Jurkat, Clone E6-1 (cell line): ENCODE results near the gene OPCML.

Experiments used
- DNase-seq: peaks from one replicate; pipeline ENCODE4 v3.0.0-alpha.2; 2011; ENCODE audit warnings: low read depth, low spot score
- H3K4me3 ChIP-seq: 2 replicates; pipeline ENCODE4 v1.5.1; 2011; ENCODE audit warnings: mild to moderate bottlenecking, low read length, control low read depth, moderate library complexity

The OPCML gene

GRCh38 chr11:132463295-132464002 is 1068.9 kb downstream of the OPCML start:
- H3K4me3 ChIP-seq, result no peak overlapping the region
- DNase-seq, result no peak

GRCh38 chr11:132459736-132460135 is 1072.6 kb downstream of the OPCML start:
- DNase-seq, result no peak
- no peak overlapping the region for H3K4me3 ChIP-seq

GRCh38 chr11:132457445-132457844 is 1074.9 kb downstream of the OPCML start:
- no peak for DNase-seq

GRCh38 chr11:132456751-132457328 is 1075.5 kb downstream of the OPCML start:
- no peak for DNase-seq
- H3K4me3 ChIP-seq, result no peak overlapping the region

More at GRCh38 chr11:132457445-132457844, 1074.9 kb downstream of the OPCML start:
- no peak overlapping the region for H3K4me3 ChIP-seq

GRCh38 chr11:132455044-132455443 is 1077.3 kb downstream of the OPCML start:
- no peak overlapping the region for H3K4me3 ChIP-seq
- DNase-seq, result no peak

GRCh38 chr11:132453406-132453805 is 1078.9 kb downstream of the OPCML start:
- DNase-seq, result no peak
- no peak overlapping the region for H3K4me3 ChIP-seq

- DNase-seq, result no peak
- H3K4me3 ChIP-seq, result no peak overlapping the region
Observed at GRCh38 chr11:132452616-132453015, 1079.7 kb downstream of the OPCML start.

- H3K4me3 ChIP-seq, result no peak overlapping the region
- no peak for DNase-seq
Observed at GRCh38 chr11:132451942-132452601, 1080.2 kb downstream of the OPCML start.

- no peak for DNase-seq
Observed at GRCh38 chr11:132450631-132451030, 1081.7 kb downstream of the OPCML start.

GRCh38 chr11:132448334-132448995 is 1083.8 kb downstream of the OPCML start:
- DNase-seq, result no peak

More at GRCh38 chr11:132450631-132451030, 1081.7 kb downstream of the OPCML start:
- H3K4me3 ChIP-seq, result no peak overlapping the region

GRCh38 chr11:132447761-132448160 is 1084.5 kb downstream of the OPCML start:
- DNase-seq, result no peak

More at GRCh38 chr11:132448334-132448995, 1083.8 kb downstream of the OPCML start:
- H3K4me3 ChIP-seq, result no peak overlapping the region

GRCh38 chr11:132445859-132446291 is 1086.4 kb downstream of the OPCML start:
- DNase-seq, result no peak
- no peak overlapping the region for H3K4me3 ChIP-seq

More at GRCh38 chr11:132447761-132448160, 1084.5 kb downstream of the OPCML start:
- H3K4me3 ChIP-seq, result no peak overlapping the region

- DNase-seq, result no peak
- H3K4me3 ChIP-seq, result no peak overlapping the region
Observed at GRCh38 chr11:132444911-132445310, 1087.4 kb downstream of the OPCML start.

GRCh38 chr11:132439711-132440255 is 1092.5 kb downstream of the OPCML start:
- H3K4me3 ChIP-seq, result no peak overlapping the region
- no peak for DNase-seq

- no peak overlapping the region for H3K4me3 ChIP-seq
- no peak for DNase-seq
Observed at GRCh38 chr11:132438418-132438817, 1093.9 kb downstream of the OPCML start.

GRCh38 chr11:132430429-132431062 is 1101.8 kb downstream of the OPCML start:
- no peak overlapping the region for H3K4me3 ChIP-seq
- DNase-seq, result no peak

GRCh38 chr11:132429685-132430084 is 1102.6 kb downstream of the OPCML start:
- no peak overlapping the region for H3K4me3 ChIP-seq
- no peak for DNase-seq

- no peak for DNase-seq
- no peak overlapping the region for H3K4me3 ChIP-seq
Observed at GRCh38 chr11:132427611-132428010, 1104.7 kb downstream of the OPCML start.

GRCh38 chr11:132424433-132424832 is 1107.9 kb downstream of the OPCML start:
- H3K4me3 ChIP-seq, result no peak overlapping the region
- no peak for DNase-seq
